ENCODE results near the gene GBX1.

- TF ChIP-seq CTCF (conservative IDR thresholded peaks at IDR 0.05; ENCODE audit: low read length) (no peak), EZH2phosphoT487 (IDR thresholded peaks at IDR 0.05; ENCODE audit: borderline replicate concordance) (no peak)
Observed at GRCh38 chr7:151206914-151207313, 39.4 kb upstream of the GBX1 start.

Measured in Loucy (cell line).